SU-DHL-6 (cell line): ENCODE results near the gene PIPOX.

Source experiments
- H2AFZ ChIP-seq: fragments of 200-600 bp; sonication (generic); 2 replicates; pipeline ENCODE4 v1.6.1; 2014; ENCODE audit warnings: low read depth, mild to moderate bottlenecking, moderate library complexity, mixed read lengths, antibody characterized with exemption, low read length; ENCODE audit not compliant: severe bottlenecking
- H3F3A ChIP-seq: fragments of 200-600 bp; shearing (Covaris generic); 2 replicates; pipeline ENCODE4 v1.6.0; 2016; ENCODE audit warnings: antibody characterized with exemption, mild to moderate bottlenecking; ENCODE audit not compliant: insufficient read depth
- H3K27ac ChIP-seq: fragments of 200-600 bp; sonication (generic); 2 replicates; pipeline ENCODE4 v1.5.1; 2016; ENCODE audit warnings: low read depth, mild to moderate bottlenecking, low read length, moderate library complexity, mixed read lengths
- H3K27me3 ChIP-seq: fragments of 200-600 bp; sonication (generic), shearing (Covaris generic); 2 replicates; pipeline ENCODE4 v1.6.0; 2014; ENCODE audit warnings: mild to moderate bottlenecking, low read length
- H3K36me3 ChIP-seq: fragments of 200-600 bp; sonication (generic); 2 replicates; pipeline ENCODE4 v1.6.1; 2014; ENCODE audit warnings: mild to moderate bottlenecking, low read length, mixed read lengths
- H3K4me2 ChIP-seq: fragments of 300-600, 200-600 bp; shearing (Covaris generic), sonication (generic); 2 replicates; pipeline ENCODE4 v1.6.0; 2014; ENCODE audit warnings: low read length, low read depth, mild to moderate bottlenecking; ENCODE audit not compliant: poor library complexity, severe bottlenecking
- H3K4me3 ChIP-seq: fragments of 200-600 bp; sonication (generic); 2 replicates; pipeline ENCODE4 v1.5.1; 2014; ENCODE audit warnings: antibody characterized with exemption, low read length, mild to moderate bottlenecking, mixed read lengths; ENCODE audit not compliant: insufficient read depth, poor library complexity, severe bottlenecking
- H3K79me2 ChIP-seq: fragments of 200-600 bp; sonication (generic); 2 replicates; pipeline ENCODE4 v1.6.1; 2014; ENCODE audit warnings: mild to moderate bottlenecking, low read length, moderate library complexity; ENCODE audit not compliant: insufficient read depth
- H3K9ac ChIP-seq: fragments of 200-600 bp; sonication (generic); 2 replicates; pipeline ENCODE4 v1.7.0; 2014; ENCODE audit warnings: mild to moderate bottlenecking, low read length
- H3K9me2 ChIP-seq: fragments of 200-600 bp; sonication (generic); replicated peaks from 2 replicates; pipeline ENCODE4 v1.6.1; 2014; ENCODE audit warnings: low read length; ENCODE audit not compliant: insufficient read depth
- H3K9me3 ChIP-seq: fragments of 200-600 bp; sonication (generic); 2 replicates; pipeline ENCODE4 v1.6.1; 2014; ENCODE audit warnings: low read length, mixed read lengths; ENCODE audit not compliant: insufficient read depth
- H4K20me1 ChIP-seq: fragments of 200-600 bp; sonication (generic); 2 replicates; pipeline ENCODE4 v1.6.1; 2014; ENCODE audit warnings: low read depth, mild to moderate bottlenecking, antibody characterized with exemption, low read length, moderate library complexity, mixed read lengths
- EZH2phosphoT487 ChIP-seq: fragments of 200-600 bp; sonication (generic), shearing (Covaris generic); conservative IDR thresholded peaks from 2 replicates; pipeline ENCODE4 v1.6.1; 2018; ENCODE audit warnings: mild to moderate bottlenecking, antibody characterized with exemption, low read length, moderate library complexity, mixed read lengths
- TF ChIP-seq, protein P1 (sequence below): fragments of 200-600 bp; sonication (generic); IDR thresholded peaks from one replicate; pipeline ENCODE4 v1.5.1; 2017; ENCODE audit warnings: antibody characterized with exemption, mild to moderate bottlenecking, low read length, moderate library complexity; ENCODE audit not compliant: insufficient read depth, poor library complexity, severe bottlenecking

PIPOX gene

DNA sequence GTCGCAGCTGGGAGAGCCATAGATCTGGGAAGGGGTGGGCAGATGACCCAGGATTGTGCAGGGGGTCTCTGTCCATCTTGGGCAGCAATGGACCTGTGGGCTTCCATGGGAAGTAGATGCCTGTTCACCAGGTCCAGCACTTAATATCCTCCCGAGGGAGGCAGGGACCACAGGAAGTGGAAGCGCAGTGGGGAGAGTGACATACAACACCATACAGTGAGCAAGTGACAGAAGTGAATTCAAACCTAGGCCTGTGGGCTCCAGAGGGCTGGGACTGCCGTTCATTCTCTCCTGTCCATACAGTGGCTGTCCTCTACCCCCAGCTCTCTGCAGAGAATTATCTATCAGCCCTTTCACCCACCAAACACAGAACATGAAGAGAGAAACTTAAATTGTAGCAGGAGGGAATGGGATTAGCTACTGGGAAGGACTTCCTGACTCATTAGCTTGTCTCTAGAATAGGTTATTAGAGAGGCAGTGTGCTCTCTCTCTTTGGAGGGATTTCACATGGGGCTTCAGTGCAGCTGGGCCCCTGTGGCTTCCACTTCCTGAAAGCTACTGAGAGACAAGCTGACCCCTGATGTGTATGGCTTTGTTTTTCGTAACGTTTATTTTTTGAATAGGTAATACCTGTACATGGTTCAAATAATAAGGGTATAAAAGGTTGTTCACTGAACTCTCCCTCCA, 24.0 kb upstream of the PIPOX start:
- H3K9me3 ChIP-seq = no peaks in the 10 kb centered on the region
- no peaks in the 10 kb centered on the region for H3K27me3 ChIP-seq
- H3F3A ChIP-seq = no peaks in the 10 kb centered on the region
- H4K20me1 ChIP-seq = no peaks in the 10 kb centered on the region
- no peak overlapping the region for H3K4me2 ChIP-seq
- H3K9me2 ChIP-seq = no peaks in the 10 kb centered on the region
- TF ChIP-seq, protein P1, sequence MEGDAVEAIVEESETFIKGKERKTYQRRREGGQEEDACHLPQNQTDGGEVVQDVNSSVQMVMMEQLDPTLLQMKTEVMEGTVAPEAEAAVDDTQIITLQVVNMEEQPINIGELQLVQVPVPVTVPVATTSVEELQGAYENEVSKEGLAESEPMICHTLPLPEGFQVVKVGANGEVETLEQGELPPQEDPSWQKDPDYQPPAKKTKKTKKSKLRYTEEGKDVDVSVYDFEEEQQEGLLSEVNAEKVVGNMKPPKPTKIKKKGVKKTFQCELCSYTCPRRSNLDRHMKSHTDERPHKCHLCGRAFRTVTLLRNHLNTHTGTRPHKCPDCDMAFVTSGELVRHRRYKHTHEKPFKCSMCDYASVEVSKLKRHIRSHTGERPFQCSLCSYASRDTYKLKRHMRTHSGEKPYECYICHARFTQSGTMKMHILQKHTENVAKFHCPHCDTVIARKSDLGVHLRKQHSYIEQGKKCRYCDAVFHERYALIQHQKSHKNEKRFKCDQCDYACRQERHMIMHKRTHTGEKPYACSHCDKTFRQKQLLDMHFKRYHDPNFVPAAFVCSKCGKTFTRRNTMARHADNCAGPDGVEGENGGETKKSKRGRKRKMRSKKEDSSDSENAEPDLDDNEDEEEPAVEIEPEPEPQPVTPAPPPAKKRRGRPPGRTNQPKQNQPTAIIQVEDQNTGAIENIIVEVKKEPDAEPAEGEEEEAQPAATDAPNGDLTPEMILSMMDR = no peak
- TF ChIP-seq EZH2phosphoT487 = no peak
- H3K27ac ChIP-seq = no peak overlapping the region
- H2AFZ ChIP-seq = no peak overlapping the region
- H3K4me3 ChIP-seq = no peak overlapping the region
- H3K79me2 ChIP-seq = no peaks in the 10 kb centered on the region
- H3K9ac ChIP-seq = no peak overlapping the region
- no peaks in the 10 kb centered on the region for H3K36me3 ChIP-seq

DNA sequence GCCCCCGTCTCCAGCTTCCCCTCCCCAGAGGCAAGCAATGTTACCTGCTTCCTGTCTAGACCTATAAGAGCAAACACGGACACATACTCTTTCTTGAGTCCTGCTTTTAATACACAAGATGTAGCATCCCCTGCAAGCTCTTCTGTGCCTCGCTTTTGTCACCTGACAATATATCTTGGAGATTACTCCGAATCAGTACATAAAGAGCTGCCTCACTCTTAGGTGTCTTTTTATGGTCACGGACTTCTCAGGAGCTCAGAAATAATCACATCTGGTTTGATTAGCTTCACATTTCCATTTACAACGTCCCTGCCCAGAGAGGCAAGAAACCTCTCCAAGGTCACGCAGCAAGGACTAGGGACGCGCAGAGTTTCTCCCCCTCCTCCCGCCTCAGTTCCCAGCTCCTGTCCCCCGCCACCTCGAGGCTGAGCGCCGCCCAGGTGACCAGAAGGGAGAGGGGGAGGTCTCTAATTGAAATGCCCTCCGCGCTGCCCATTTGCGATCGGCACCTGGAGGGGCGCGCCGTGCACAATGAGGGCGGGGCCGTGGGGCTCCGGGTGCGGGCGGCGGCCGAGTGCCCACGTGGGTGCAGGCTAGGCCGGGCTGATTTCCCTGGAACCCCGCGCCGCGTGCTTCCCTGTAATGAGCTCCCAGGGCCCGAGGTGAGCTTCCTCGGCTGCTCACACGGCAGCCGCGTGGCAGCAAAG, 23.3 kb upstream of the PIPOX start:
- H3K4me3 ChIP-seq = no peak overlapping the region
- TF ChIP-seq, protein P1 = no peak
- TF ChIP-seq EZH2phosphoT487 = no peak
- no peaks in the 10 kb centered on the region for H3K9me2 ChIP-seq
- H3K4me2 ChIP-seq = no peak overlapping the region
- no peaks in the 10 kb centered on the region for H3K79me2 ChIP-seq
- no peaks in the 10 kb centered on the region for H3K9me3 ChIP-seq
- H3K36me3 ChIP-seq = no peaks in the 10 kb centered on the region
- no peaks in the 10 kb centered on the region for H3K27me3 ChIP-seq
- no peak overlapping the region for H2AFZ ChIP-seq
- H3K9ac ChIP-seq = no peak overlapping the region
- no peaks in the 10 kb centered on the region for H3F3A ChIP-seq
- no peaks in the 10 kb centered on the region for H4K20me1 ChIP-seq
- no peak overlapping the region for H3K27ac ChIP-seq

DNA sequence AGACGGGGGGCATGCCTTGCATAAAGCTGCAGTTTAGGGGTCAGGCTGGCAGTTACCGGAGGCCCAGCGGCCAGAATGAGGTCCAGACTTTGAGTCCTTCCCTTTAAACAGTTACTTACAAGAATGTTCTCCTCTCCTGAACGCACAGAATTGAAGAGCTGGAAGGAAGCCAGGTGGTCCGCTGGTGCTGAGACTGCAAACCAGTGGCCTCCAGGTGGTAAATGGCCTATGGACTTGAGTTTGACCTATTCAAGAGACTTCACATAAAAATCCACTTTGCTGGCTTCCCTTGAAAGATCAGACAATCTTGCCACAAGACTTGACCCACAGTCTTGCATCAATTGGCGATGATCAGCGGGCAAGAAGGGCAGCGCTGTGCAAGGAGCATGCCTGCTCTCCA, 22.4 kb upstream of the PIPOX start:
- no peak overlapping the region for H3K9ac ChIP-seq
- no peak overlapping the region for H3K27ac ChIP-seq
- H2AFZ ChIP-seq = no peak overlapping the region
- no peaks in the 10 kb centered on the region for H3K9me2 ChIP-seq
- no peaks in the 10 kb centered on the region for H3K36me3 ChIP-seq
- no peaks in the 10 kb centered on the region for H3K9me3 ChIP-seq
- H4K20me1 ChIP-seq = no peaks in the 10 kb centered on the region
- H3K79me2 ChIP-seq = no peaks in the 10 kb centered on the region
- H3K4me3 ChIP-seq = no peak overlapping the region
- no peaks in the 10 kb centered on the region for H3K27me3 ChIP-seq
- H3K4me2 ChIP-seq = no peak overlapping the region
- TF ChIP-seq, protein P1 = no peak
- no peak for TF ChIP-seq EZH2phosphoT487
- H3F3A ChIP-seq = no peaks in the 10 kb centered on the region
